ENCODE measurements around the gene APLF.

GRCh38 chr2:68466778-68467076 lies 658 bp upstream of the APLF start:
- TF ChIP-seq CTCF (IDR thresholded peaks at IDR 0.05; ENCODE audit: low read depth, low read length, missing input control) (no peak), TAF1 (conservative IDR thresholded peaks at IDR 0.05) (no peak), RAD21 (IDR thresholded peaks at IDR 0.05) (no peak), REST (IDR thresholded peaks at IDR 0.05) (no peak), GABPA (IDR thresholded peaks at IDR 0.05 in 1 of 2, conservative IDR thresholded peaks at IDR 0.05 in 1 of 2) (no peak), MAX (IDR thresholded peaks at IDR 0.05) (no peak)

Measured in liver (tissue), 3 donors.